ENCODE measurements around the gene MLPH.

MLPH gene

DNA sequence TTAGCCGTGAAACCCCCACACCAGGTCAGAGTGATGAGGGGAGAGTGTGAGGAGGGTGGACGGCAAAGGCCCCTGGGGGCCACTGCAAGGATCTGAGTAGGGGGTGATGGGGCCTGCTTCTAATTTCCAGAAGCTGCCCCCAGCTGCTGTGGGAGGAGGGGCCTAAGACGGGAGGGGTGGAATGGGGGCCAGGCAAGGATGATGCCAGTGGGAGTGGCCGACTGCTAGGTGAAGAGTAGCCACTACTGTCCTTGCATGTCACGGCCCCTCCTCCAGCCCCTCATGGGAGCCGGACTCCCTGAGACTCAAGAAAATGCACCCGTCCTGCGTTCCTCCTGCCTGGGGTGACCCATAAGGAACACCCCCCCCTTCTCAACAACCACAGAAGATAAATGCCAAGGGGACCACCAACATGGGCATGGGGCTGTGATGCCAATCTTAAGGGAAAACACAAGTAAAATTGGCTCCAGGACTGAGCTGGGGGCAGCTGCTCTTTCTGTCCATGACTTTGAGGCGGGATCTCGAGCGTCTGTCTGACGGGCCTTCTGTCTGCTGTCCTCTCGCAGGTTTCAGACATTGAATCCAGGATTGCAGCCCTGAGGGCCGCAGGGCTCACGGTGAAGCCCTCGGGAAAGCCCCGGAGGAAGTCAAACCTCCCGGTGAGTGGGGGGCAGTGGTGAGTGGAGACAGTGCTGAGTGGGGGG lies 55.1 kb downstream of the MLPH start:
- no peak for DNase-seq (ENCODE audit: low read depth)

DNA sequence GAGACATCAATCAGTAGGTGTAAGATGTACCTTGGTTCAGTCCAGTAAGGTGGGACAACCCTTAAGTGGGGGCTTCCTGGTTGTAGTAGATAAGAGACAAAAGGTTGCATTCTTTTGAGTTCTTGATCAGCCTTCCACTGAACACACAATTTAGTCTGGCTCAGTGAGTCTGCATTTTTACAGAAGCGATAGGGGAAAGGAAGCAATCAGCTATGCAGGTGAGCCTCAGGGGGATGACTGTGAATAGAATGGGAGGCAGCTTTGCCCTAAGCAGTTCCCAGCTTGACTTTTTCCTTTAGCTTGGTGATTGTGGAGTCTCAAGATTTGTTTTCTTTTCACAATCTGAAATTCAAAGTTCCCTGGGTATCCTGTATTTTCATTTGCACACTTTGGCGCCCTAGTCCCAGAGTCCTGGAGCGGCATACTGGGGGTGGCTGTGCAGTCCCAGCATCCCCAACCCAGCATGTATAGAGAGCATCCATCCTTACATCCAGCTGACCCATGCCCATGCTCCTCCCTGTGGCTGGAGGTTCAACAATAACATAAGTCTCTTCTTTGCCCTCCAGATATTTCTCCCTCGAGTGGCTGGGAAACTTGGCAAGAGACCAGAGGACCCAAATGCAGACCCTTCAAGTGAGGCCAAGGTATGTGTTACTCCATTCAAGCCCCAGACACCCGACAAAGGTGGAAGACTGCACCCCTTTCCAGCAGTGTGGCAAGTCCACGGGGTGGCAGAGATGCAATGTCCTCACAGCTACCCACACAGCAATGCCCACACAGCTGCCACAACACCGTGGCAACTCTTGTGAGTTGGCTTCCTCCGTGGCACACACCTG lies 59.2 kb downstream of the MLPH start:
- DNase-seq (ENCODE audit: low read depth): no peak

DNA sequence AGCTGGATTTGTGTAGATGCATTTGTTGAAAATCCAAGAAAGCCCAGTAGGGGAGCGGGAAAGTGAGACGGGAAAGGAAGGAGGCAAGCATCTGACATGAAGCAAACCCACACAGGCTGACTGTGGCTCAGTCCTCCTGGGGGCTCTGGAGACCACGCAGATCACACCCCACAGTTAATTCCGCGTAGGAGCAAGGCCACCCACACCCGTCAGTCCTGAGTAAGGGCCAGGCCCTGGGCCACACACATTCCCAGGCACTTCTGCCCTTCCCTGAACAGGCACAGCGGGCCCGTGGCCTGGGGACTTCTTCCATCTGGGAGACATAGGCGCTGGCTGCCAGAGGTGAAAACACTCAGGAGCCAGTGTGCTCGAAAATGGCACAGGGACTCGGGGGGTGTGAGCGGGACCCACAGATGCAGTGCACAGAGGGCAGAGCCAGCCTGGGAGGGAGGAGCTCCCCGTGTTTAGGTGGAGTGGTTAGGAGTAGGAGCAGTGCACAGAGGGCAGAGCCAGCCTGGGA lies 59.9 kb downstream of the MLPH start:
- DNase-seq (ENCODE audit: low read depth): no peak

DNA sequence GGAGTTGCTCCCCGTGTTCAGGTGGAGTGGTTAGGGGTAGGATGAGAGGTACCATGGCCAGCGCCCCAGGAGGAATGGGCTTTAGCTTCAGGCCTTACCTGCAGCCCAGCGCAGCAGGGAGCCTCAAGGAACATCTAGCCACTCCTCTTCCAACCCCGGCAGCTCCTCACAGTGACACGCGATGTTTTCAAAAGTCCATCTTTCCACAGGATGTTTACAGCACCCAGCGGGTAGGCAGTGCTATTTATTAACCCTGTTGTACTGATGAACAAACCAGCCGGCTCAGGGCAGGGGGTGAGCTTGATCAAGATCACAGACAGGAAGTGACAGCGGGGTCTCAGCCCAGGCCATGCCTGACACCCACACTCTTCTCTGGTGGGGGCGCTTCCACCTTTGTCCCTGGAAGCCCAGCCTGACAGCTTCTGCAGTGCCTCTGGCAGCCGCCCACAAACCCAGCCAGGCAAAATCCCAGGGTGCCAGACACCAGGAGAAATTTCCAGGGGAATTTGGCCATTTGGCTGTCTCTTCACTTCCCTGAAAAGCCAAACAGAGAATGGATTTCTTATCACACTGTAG lies 60.9 kb downstream of the MLPH start:
- DNase-seq (ENCODE audit: low read depth): no peak

DNA sequence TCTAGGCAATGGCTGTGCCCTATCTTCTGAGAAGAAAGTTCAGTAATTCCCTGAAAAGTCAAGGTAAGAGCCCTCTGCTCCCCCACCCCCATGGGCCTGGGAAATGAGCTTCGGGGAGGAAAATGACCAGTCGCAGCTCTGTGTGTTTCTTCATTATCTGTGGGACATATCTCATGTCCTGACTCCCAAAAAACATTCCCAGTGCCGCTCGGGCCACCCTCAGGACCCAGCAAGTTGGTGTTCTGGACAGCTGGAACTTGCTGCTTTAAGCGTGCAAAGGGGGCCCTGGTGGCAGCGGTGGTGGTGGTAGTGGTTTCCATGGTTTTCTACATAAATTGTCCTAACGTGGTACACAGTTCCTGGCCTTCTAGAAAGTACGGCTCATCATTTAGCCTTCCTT lies 62.2 kb downstream of the MLPH start:
- DNase-seq (ENCODE audit: low read depth): no peak

DNA sequence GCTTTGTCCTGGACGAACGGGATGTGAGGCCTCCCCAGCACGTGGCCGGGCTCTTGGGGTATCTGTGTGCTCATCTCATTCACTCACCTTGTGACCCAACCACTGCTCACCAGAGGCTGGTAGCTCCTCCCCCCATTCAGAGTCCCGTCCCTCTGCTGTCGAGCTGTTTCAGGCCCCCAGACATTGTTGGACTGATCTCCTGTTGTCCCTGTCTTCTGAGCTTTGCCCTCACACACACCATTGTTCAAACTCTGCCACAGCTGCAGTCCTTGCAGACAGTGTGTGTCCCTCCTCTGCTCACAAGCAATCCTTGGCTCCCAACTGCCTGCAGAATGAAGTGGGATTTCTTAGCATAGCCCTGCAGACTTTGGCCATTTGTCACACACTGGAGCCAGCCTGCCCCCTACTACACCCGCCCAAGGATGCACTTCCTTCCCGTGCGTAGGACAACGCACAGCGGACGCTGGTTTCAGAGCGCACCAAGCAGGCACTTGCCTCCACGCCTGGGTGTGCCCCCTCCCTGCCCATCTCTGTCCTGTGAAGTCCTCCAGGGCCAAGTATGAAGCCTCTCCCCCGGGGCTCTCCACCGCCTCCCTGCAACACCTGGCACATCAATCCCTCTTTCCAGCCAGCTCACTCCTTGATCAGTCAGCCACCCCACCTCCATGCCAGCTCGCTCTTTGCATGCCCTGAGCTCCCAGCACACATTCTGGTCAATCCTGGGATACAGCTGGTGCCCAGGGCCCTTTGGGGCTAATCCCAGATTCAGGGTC lies 62.8 kb downstream of the MLPH start:
- DNase-seq (ENCODE audit: low read depth): no peak

DNA sequence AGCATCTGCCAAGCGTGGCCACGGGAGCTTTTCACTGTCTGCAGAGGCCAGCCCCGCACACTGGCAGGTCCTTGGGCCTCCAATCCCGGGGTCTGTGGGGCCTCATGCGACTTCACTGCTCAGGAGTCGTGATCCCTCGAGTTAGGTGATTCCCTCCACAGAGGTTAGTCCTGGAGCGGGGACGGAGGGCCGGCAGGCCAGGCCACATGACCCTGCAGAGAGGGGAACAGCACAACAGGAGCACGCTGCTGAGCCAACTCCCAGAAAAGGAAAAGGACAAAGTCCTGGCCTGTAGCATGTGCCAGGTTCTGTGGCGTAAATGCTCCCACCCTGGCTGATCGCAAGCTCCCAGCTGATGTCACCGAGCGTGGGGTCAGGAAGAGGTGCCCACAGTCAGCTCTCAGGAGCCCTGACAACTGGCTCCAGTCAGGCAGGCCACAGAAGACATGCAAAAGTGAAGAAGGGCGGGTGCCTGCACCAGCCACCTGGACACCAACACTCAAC lies 64.1 kb downstream of the MLPH start:
- no peak for DNase-seq (ENCODE audit: low read depth)

DNA sequence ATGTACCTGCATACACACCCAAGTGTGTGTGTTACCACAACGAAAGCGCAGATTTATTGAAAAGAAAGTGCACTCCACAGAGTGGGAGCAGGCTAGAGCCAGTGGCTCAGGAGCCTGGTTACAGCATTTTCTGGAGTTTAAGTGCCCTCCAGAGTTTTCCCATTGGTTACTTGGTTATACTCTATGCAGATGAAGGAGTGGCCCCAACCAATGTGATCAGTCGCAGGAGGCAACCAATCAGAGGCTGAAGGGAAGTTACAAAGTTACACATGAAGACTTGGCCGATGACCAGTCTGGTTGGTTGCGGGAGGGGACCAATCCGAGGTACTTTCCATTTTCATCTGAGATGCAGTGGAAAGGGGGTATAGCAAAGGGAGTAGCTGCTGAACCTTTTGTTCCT lies 65.9 kb downstream of the MLPH start:
- DNase-seq (ENCODE audit: low read depth): no peak

DNA sequence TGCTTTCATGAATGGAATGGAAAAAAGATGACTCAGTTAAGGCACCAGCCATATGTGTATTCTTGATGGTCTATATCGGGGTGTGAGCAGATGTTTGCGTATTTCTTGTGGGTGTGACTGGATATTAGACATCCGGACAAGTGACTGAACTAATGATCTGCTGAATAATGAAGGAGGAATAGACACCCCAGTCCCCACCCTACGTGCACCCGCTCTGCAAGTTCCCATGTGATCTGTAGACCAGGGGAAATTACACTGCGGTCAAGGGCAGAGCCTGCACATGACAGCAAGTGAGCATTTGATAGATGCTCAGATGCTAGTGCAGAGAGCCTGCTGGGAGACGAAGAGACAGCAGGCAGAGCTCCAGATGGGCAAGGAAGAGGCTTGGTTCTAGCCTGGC lies 66.9 kb downstream of the MLPH start:
- no peak for DNase-seq (ENCODE audit: low read depth)

DNA sequence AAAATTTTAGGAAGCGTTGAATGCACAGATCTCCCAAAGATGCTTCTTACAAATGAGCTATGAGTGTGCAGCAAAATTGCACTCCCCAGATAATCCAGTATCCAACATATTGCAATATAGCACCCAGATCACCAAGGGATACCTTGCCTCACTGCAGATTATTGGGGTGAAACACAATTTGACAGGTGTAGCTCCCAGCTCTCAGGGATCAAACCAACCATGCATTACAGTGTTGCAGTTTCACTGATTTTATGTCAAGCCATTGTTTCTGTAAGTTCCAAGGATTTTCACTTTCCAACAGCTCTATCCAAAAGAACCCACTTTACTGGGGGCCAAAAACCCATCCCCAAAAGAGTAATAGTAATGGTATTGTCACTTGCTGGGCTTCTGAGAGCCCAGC lies 68.5 kb downstream of the MLPH start:
- no peak for DNase-seq (ENCODE audit: low read depth)

DNA sequence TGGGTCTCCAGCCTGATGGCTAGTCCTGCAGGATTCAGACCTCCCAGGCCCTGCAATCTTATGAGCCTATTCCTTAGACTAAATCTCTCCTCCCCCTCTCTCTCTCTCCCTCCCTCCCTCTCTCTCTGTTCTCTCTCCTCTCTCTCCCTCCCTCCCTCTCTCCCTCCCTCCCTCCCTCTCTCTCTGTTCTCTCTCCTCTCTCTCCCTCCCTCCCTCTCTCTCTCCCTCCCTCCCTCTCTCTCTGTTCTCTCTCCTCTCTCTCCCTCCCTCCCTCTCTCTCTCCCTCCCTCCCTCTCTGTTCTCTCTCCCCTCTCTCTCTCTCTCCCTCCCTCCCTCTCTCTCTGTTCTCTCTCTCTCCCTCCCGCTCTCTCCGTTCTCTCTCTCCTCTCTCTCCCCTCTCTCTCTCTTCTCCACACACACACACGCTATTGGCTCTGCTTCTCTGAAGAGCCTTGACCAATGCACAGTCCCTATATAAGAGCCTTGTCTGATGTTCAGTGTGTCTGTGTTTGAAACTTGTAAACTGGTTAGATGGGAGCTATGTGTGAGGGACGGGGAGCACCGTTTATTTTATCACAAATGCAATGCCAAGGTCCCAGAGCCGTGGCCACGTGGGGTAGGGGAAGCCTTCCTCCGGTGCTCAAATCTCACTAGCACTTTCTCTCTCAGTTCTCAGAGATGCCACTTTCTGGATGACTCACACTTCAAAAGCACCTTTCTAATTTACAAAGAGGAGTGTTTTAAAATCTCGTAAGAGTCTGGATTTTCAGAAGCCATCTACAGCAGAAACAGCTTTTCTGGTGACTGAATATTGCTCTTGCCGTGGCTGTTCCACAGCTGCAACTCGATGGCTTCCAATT lies 70.0 kb downstream of the MLPH start:
- DNase-seq (ENCODE audit: low read depth): peak; percentile 18

DNA sequence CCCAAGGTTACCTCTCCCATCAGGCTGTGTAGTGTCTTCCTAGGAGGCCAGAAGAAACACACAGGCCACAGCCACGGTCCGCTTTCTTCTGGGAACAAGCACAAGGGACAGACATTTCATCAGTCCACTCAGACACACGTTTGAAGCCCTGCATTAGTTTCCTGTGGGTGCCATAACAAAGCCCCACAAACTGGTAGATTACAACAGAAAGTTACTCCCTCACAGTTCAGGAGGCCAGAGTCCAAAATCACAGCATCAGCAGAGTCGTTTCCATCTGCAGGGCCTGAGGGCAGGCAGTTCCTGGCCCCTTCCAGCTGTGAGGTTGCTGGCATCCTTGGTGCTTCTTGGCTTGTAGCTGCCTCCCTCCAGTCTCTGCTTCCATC lies 70.6 kb downstream of the MLPH start:
- DNase-seq (ENCODE audit: low read depth): no peak

DNA sequence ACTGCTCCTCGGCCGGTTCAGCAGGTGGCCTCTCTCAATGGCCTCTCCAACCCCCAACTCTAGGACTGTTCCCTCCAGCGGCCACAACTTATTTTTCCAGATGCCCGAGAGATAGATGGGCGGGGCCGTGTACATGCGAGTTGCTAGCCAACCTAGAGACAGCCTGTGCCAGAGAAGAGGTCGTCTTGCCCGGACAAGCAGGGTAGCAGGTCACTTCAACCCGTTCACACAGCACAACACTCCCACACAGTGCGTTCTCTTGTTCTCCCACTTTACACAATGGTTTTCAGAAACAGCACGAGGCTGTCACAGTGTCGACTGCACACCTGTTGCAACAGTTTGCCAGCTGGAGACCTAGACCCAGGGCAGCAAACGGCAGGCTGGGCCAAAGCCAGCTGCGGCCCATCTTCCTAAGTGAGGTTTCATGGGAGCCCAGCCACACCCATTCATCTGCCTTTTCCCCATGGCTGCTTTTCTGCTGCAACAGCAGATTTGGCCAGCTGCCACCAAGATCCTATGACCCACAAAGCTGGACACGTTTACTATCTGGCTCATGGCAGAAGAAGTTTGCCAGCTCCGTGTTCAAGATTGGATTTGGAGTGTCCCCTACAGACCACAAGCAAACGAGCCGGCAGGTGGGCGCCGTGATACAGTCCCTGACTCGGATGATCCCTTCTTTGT lies 72.0 kb downstream of the MLPH start:
- no peak for DNase-seq (ENCODE audit: low read depth)

DNA sequence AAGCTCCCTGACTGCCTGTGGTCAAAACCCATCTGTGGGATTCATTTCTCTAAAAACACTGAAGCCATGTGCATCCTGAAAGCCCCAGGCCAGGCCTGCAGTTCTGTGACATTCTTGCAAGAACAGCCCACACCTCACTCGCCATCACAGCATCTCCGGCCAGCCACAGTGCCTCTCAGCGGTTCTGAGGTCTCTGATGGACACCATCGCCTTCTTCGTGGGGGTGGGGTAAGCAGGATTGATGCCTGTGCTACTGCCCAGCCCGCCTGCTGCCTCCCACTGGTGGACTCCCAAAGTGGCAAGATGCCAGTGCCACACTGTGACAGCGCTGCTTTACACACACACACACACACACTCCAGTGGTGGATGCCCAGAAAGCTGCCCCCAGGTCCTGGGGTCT lies 74.2 kb downstream of the MLPH start:
- no peak for DNase-seq (ENCODE audit: low read depth)

DNA sequence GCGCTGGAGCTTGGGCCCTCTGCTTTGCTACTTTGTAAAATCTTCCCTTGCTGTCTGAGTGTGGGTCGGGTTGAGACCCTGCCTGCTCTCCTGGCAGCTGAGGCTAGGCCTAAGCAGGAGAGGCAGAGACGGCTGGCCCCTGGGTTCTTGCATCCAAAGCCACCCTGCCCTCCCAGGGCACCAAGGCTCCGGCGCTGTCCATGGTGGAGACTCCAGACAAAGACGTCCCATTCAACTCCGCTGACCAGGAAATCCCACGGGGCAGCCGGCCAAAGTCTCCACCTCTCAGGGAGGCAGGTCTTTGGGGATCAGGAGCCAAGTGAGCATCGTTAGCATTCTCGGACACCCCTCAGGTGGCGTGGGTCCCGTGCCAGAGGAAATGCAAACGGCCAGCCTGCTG lies 76.8 kb downstream of the MLPH start:
- DNase-seq (ENCODE audit: low read depth): no peak

DNA sequence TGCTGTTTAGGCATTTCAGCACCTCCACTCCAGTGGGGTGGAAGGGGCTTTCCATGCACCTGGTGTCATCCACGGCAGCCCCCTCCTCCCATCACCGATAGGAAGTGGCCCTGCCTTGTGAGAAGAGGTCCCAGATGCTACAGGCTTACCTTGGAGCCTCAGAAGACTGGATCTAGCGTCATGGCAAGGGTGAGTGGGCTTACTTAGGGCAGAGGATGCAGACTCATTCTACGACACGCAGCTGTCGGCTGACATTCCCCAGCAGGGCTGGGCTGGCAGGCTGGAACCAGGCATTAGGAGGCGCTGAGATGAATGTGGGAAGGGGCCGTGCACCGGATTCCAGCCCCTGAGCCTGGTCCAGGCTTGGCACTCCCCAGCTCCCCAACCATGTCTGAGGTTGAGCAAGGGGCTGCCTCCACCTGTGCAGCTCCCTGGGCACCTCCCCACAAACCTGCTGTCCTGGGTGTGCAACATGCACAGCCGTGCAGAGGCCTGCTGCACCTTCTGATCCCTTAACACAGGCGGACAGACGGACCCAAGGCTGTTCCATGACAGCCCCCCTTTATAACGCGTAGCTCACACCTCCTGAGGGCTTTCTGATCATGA lies 77.6 kb downstream of the MLPH start:
- DNase-seq (ENCODE audit: low read depth): no peak

DNA sequence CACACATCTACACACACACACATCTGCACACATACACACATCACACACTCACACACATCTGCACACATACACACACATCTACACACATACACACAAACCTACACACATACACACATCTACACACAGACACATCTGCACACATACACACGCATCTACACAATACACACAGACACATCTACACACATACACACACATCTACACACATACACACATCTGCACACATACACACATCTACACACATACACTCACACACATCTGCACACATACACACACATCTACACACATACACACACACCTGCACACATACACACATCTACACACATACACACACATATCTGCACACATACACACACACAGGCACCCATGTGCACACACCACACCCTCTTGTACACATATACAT lies 78.9 kb downstream of the MLPH start:
- DNase-seq (ENCODE audit: low read depth): no peak

DNA sequence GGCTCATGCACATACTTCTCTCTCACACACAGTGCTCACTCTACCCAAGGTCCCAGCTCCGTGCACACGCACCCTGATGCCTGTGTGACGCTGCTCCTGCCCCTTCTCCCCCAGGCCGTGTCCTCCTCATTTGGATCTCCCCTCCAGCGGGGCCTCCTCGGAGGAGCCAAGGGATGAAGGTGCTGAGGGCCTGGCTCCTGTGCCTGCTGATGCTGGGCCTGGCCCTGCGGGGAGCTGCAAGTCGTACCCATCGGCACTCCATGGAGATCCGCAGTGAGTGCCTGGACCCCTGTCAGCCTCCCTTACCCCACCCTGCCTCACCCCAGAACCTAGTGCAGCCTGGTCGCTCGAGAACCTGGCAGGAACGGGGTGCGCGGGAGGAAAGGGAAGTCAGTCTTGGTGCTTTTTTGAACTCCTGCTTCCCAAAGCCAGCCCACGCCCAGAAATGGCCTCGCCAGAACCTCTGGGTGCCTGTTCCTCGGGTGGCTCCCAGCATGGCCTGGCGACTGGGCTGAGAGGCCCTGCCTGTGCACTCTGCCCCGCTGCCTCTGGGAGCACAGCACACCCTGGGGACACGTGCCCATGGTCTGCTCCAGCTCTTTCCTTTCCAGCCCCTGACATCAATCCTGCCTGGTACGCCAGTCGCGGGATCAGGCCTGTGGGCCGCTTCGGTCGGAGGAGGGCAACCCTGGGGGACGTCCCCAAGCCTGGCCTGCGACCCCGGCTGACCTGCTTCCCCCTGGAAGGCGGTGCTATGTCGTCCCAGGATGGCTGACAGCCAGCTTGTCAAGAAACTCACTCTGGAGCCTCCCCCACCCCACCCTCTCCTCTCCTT lies 79.6 kb downstream of the MLPH start, which contains the start of gene PRLH:
Gene PRLH (plus strand): TSS at position 174 of the 835 bp plus-strand sequence. CDS start 0 bp downstream, at position 174.
- DNase-seq (ENCODE audit: low read depth): no peak

Data from activated T-cell treated with anti-CD3 and anti-CD28 coated beads for 48 hours (primary cell).